Prostate gland (tissue), 2 donors: ENCODE measurements around the gene HNRNPLL.

Experiments
- CTCF ChIP-seq, 4 experiments: fragments of 200-600 bp in 2 of 4; fragments of 450-650 bp in 2 of 4; sonication (generic) in 2 of 4; IDR thresholded peaks; 1 replicate in 3 of 4; 2 replicates in 1 of 4; pipeline ENCODE4 v1.5.1; 2016 to 2019; ENCODE audit warnings: antibody characterized with exemption in 4 of 4, mild to moderate bottlenecking in 2 of 4, moderate library complexity in 2 of 4
- POLR2A ChIP-seq: fragments of 450-650 bp; IDR thresholded peaks from one replicate; pipeline ENCODE4 v1.6.1; 2016; ENCODE audit warnings: antibody characterized with exemption, mild to moderate bottlenecking
- POLR2AphosphoS5 ChIP-seq: sonication (generic); formaldehyde crosslinking; IDR thresholded peaks from one replicate; pipeline ENCODE4 v1.6.1; 2017; ENCODE audit warnings: antibody characterized with exemption

- TF ChIP-seq POLR2A, result no peak
- TF ChIP-seq POLR2AphosphoS5, result no peak
- no peak for TF ChIP-seq CTCF (IDR thresholded peaks at IDR 0.05)
Observed at GRCh38 chr2:38596229-38596628, 6.5 kb downstream of the HNRNPLL start.
